ENCODE measurements around the gene PAX7. TPM values are rescaled to one million over a fixed set of nuclear protein-coding genes. Genes with fewer than 3 reads are reported as not detected.

The PAX7 gene
- polyA plus RNA-seq, 2 of the 4 experiments (the other 2 are of a cell fraction): 0.23 to 0.48 TPM

GRCh38 chr1:18618546-18619466 lies 11.8 kb upstream of the PAX7 start:
- no peak overlapping the region for H3K4me3 ChIP-seq
- peak; percentile 86 to 94 for ATAC-seq
- peak overlapping the region; percentile 39 to 83 for H3K27ac ChIP-seq
- H3K4me1 ChIP-seq: peaks cover 19% of the 10 kb centered on the region
- DNase-seq (ENCODE audit: low read depth in 1 of 2, low spot score in 1 of 2): peak; percentile 53 to 68
- ChIA-PET CTCF (no interaction called here), POLR2A (no interaction called here)
- peak overlapping the region; percentile 37 for H3K4me2 ChIP-seq
- WGBS (ENCODE audit: missing lambda C conversion rate): 25% methylated on average over 9 of the region's 10 CpGs
- FAIRE-seq: no peak
- peak; percentile 68; the same call in 1 of the 2 replicates for TF ChIP-seq FOSL2 (IDR thresholded peaks at IDR 0.05)
- TF ChIP-seq FOSL2 (CRISPR knock-in tag; IDR thresholded peaks at IDR 0.05): peak; percentile 85
- peak; percentile 58 for TF ChIP-seq JUNB (IDR thresholded peaks at IDR 0.05)
- no peak for TF ChIP-seq JUN (IDR thresholded peaks at IDR 0.05)
- no peaks in the 10 kb centered on the region for H3K9me3 ChIP-seq

DNA sequence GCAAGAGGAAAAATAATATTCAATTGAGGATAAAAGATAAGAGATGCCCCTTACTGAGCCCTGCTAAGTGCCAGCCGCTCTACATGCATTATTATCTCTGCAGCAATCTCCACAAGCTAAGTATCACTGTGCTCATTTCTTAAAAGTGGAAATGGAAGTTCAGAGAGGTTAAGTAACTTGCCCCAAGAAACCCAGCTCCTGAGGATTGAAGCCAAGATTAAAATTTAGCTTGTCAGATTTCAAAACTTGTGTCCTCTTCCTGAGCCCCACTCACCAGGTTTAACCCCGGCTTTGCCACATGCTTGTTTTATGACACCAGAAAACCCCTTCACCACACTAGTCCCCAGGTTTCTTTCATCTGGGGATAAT lies 11.2 kb upstream of the PAX7 start:
- 85% methylated on average over 2 of the region's 2 CpGs for WGBS (ENCODE audit: missing lambda C conversion rate)
- Histone ChIP-seq H3K4me3 (no peak overlapping the region), H3K4me2 (peak overlapping the region; percentile 37; the same call in 2 of the 3 replicates), H3K27ac (peak overlapping the region; percentile 39 to 83), H3K9me3 (no peaks in the 10 kb centered on the region), H3K4me1 (peaks cover 19% of the 10 kb centered on the region)
- TF ChIP-seq CBX2 (IDR thresholded peaks at IDR 0.05; ENCODE audit: borderline replicate concordance, low read depth) (no peak), SMC3 (IDR thresholded peaks at IDR 0.05) (no peak), POLR2A (IDR thresholded peaks at IDR 0.05; ENCODE audit: low read length) (no peak), TP53 (CRISPR knock-in tag; IDR thresholded peaks at IDR 0.05) (no peak), JUNB (IDR thresholded peaks at IDR 0.05) (no peak), ZC3H11A (IDR thresholded peaks at IDR 0.05) (no peak)
- POLR2A ChIA-PET: no interaction called here
- DNase-seq (ENCODE audit: low read depth in 1 of 2, low spot score in 1 of 2) (no peak), FAIRE-seq (no peak), ATAC-seq (no peak)
- CTCF ChIA-PET: interaction anchor here (0.8 kb wide), 1 partner anchor 49 kb away, joined by 3 read pairs; no protein-coding TSS in a partner anchor

DNA sequence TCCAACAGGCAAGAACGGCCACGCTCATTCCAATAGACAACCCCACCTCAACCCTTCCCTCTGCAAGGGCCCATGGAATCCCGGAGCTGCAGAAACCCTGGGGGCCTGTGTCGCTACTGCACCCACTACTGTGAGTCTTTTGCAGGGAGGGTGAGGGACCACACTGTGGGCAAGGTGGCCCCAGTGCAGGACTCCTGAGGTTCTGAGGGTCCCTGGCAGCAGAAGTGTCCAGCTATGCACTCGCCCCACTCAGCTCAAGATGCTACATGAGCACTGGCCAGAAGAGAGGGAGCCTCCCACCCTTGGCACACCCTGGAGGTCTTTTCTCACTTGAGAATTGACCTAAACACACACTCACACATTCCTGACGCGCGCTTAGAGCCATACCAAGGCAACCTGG lies 2.1 kb upstream of the PAX7 start:
- ATAC-seq (no peak), FAIRE-seq (no peak), DNase-seq (ENCODE audit: low read depth in 1 of 2, low spot score in 1 of 2) (no peak)
- ChIA-PET POLR2A (no interaction called here), CTCF (no interaction called here)
- Histone ChIP-seq H3K4me2 (no peak overlapping the region), H3K27ac (no peak overlapping the region), H3K9me3 (no peaks in the 10 kb centered on the region), H3K4me1 (peaks cover 5% of the 10 kb centered on the region; the same call in 1 of the 3 replicates), H3K4me3 (no peak overlapping the region)
- 96% methylated on average over 6 of the region's 8 CpGs for WGBS (ENCODE audit: missing lambda C conversion rate)
- no peak for TF ChIP-seq MAFK (IDR thresholded peaks at IDR 0.05; ENCODE audit: partially characterized antibody)
- no peak for TF ChIP-seq EHMT2 (IDR thresholded peaks at IDR 0.05; ENCODE audit: low read depth)
- no peak for TF ChIP-seq RNF2 (IDR thresholded peaks at IDR 0.05; ENCODE audit: borderline replicate concordance, low read depth)
- no peak for TF ChIP-seq PBX3 (IDR thresholded peaks at IDR 0.05)
- TF ChIP-seq NR3C1 (IDR thresholded peaks at IDR 0.05): no peak
- TF ChIP-seq JUNB (IDR thresholded peaks at IDR 0.05): no peak
- TF ChIP-seq CHD2 (IDR thresholded peaks at IDR 0.05; ENCODE audit: low read length, partially characterized antibody): no peak
- no peak for TF ChIP-seq HOXB5 (CRISPR knock-in tag; IDR thresholded peaks at IDR 0.05)
- TF ChIP-seq MYC (IDR thresholded peaks at IDR 0.05; ENCODE audit: borderline replicate concordance, low read length): no peak
- no peak for TF ChIP-seq KDM1A (IDR thresholded peaks at IDR 0.05; ENCODE audit: low read depth)
- TF ChIP-seq, protein P1, sequence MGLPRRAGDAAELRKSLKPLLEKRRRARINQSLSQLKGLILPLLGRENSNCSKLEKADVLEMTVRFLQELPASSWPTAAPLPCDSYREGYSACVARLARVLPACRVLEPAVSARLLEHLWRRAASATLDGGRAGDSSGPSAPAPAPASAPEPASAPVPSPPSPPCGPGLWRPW (IDR thresholded peaks at IDR 0.05): no peak
